HepG2 (cell line): Measurements from ENCODE around the gene ALB. TPM values are rescaled to one million over a fixed set of nuclear protein-coding genes. Genes with fewer than 3 reads are reported as not detected.

Experiments used
- ADNP ChIP-seq: sonication (generic); formaldehyde crosslinking; IDR thresholded peaks from 2 replicates; pipeline ENCODE4 v1.4.0; 2020; ENCODE audit warnings: missing genetic modification reagents
- BCL3 ChIP-seq: sonication (generic); formaldehyde crosslinking; IDR thresholded peaks from 2 replicates; pipeline ENCODE4 v1.5.1; 2020; ENCODE audit warnings: mild to moderate bottlenecking, missing genetic modification reagents, moderate library complexity
- BORCS8-MEF2B ChIP-seq: sonication (generic); formaldehyde crosslinking; IDR thresholded peaks from 2 replicates; pipeline ENCODE4 v1.8.0; 2022; ENCODE audit warnings: mild to moderate bottlenecking, missing genetic modification reagents
- DPF2 ChIP-seq: sonication (generic); formaldehyde crosslinking; IDR thresholded peaks from 2 replicates; pipeline ENCODE4 v1.4.0; 2020; ENCODE audit warnings: mild to moderate bottlenecking, low read depth, missing genetic modification reagents, borderline replicate concordance
- FOXP4 ChIP-seq: sonication (generic); formaldehyde crosslinking; IDR thresholded peaks from 2 replicates; pipeline ENCODE4 v1.4.0; 2020; ENCODE audit warnings: missing genetic modification reagents
- GATAD1 ChIP-seq: IDR thresholded peaks from 2 replicates; pipeline ENCODE4 v1.6.1; 2016; ENCODE audit warnings: missing genetic modification reagents, missing compliant biosample characterization
- HIVEP1 ChIP-seq: sonication (generic); formaldehyde crosslinking; IDR thresholded peaks from 2 replicates; pipeline ENCODE4 v1.4.0; 2020; ENCODE audit warnings: mild to moderate bottlenecking, missing genetic modification reagents
- JUNB ChIP-seq: sonication (generic); formaldehyde crosslinking; IDR thresholded peaks from 2 replicates; pipeline ENCODE4 v1.8.0; 2022; ENCODE audit warnings: missing genetic modification reagents, mild to moderate bottlenecking, borderline replicate concordance
- MAF1 ChIP-seq: sonication (generic); formaldehyde crosslinking; IDR thresholded peaks from 2 replicates; pipeline ENCODE4 v1.5.0; 2020; ENCODE audit warnings: missing genetic modification reagents, borderline replicate concordance
- MEIS1 ChIP-seq: sonication (generic); formaldehyde crosslinking; IDR thresholded peaks from 2 replicates; pipeline ENCODE4 v1.9.0; 2021; ENCODE audit warnings: mild to moderate bottlenecking, missing genetic modification reagents, moderate library complexity, borderline replicate concordance
- MIXL1 ChIP-seq: IDR thresholded peaks from 2 replicates; pipeline ENCODE4 v1.6.1; 2016
- MTF1 ChIP-seq: sonication (generic); formaldehyde crosslinking; IDR thresholded peaks from 2 replicates; pipeline ENCODE4 v1.5.0; 2020; ENCODE audit warnings: missing genetic modification reagents
- NKX3-1 ChIP-seq: sonication (generic); formaldehyde crosslinking; IDR thresholded peaks from 2 replicates; pipeline ENCODE4 v1.5.0; 2020; ENCODE audit warnings: missing genetic modification reagents
- NPAS2 ChIP-seq: sonication (generic); formaldehyde crosslinking; IDR thresholded peaks from 2 replicates; pipeline ENCODE4 v1.8.0; 2022; ENCODE audit warnings: mild to moderate bottlenecking, missing genetic modification reagents, borderline replicate concordance
- TAF1 ChIP-seq: sonication (generic); formaldehyde crosslinking; IDR thresholded peaks from 2 replicates; pipeline ENCODE4 v1.4.0; 2020; ENCODE audit warnings: missing genetic modification reagents
- TCF12 ChIP-seq, 2 experiments: fragments of 450-650 bp in 1 of 2; sonication (generic) in 1 of 2; formaldehyde crosslinking in 1 of 2; IDR thresholded peaks; 2 replicates each; pipeline versions ENCODE4 v1.6.1 to v1.8.0; 2017 to 2022; ENCODE audit warnings: antibody characterized with exemption in 1 of 2, mild to moderate bottlenecking in 1 of 2, missing genetic modification reagents in 1 of 2, moderate library complexity in 1 of 2
- ZBTB21 ChIP-seq: sonication (generic); formaldehyde crosslinking; IDR thresholded peaks from 2 replicates; pipeline ENCODE4 v1.4.0; 2020; ENCODE audit warnings: missing genetic modification reagents
- ZMAT3 ChIP-seq: sonication (generic); formaldehyde crosslinking; conservative IDR thresholded peaks from 2 replicates; pipeline ENCODE4 v1.7.0; 2021; ENCODE audit warnings: missing genetic modification reagents
- ZNF256 ChIP-seq: sonication (generic); formaldehyde crosslinking; conservative IDR thresholded peaks from 2 replicates; pipeline ENCODE4 v1.4.0; 2020; ENCODE audit warnings: missing genetic modification reagents
- ZNF33A ChIP-seq: sonication (generic); formaldehyde crosslinking; IDR thresholded peaks from 2 replicates; pipeline ENCODE4 v1.5.1; 2020; ENCODE audit warnings: missing genetic modification reagents, mild to moderate bottlenecking, moderate library complexity, borderline replicate concordance
- ZNF660 ChIP-seq: sonication (generic); formaldehyde crosslinking; IDR thresholded peaks from 2 replicates; pipeline ENCODE4 v1.5.1; 2020; ENCODE audit warnings: mild to moderate bottlenecking, low read depth, missing genetic modification reagents, borderline replicate concordance
- ZNF775 ChIP-seq: sonication (generic); formaldehyde crosslinking; IDR thresholded peaks from 2 replicates; pipeline ENCODE4 v1.4.0; 2020; ENCODE audit warnings: missing genetic modification reagents, mild to moderate bottlenecking, moderate library complexity, borderline replicate concordance
- ZNF841 ChIP-seq: sonication (generic); formaldehyde crosslinking; IDR thresholded peaks from 2 replicates; pipeline ENCODE4 v1.8.1; 2023; ENCODE audit warnings: missing genetic modification reagents, borderline replicate concordance
- ZSCAN29 ChIP-seq: sonication (generic); formaldehyde crosslinking; conservative IDR thresholded peaks from 2 replicates; pipeline ENCODE4 v1.4.0; 2020; ENCODE audit warnings: mild to moderate bottlenecking, missing genetic modification reagents
- ZZZ3 ChIP-seq: sonication (generic); formaldehyde crosslinking; IDR thresholded peaks from 2 replicates; pipeline ENCODE4 v1.4.0; 2020; ENCODE audit warnings: missing genetic modification reagents, mild to moderate bottlenecking, borderline replicate concordance
- polyA plus RNA-seq, 8 experiments: library from polyadenylated mRNA; depleted of rRNA in 3 of 8; stranded (reverse) in 7 of 8; unstranded in 1 of 8; fragments of >200 nt; fragmentation: Illumina TruSeq in 4 of 8; extraction: Trizol in 4 of 8; gene quantifications; 2 replicates each; pipeline versions ENCODE4 v1.2.1 to v1.2.3, GENCODE V29; 2011 to 2016; ENCODE audit warnings: low read depth in 4 of 8, missing spikeins in 1 of 8, mixed read lengths in 1 of 8; ENCODE audit not compliant: insufficient read depth in 1 of 8
- total RNA-seq, 5 experiments: library from RNA; depleted of rRNA; stranded (reverse); fragments of >200 nt; fragmentation: Illumina TruSeq; extraction: Trizol; gene quantifications; 2 replicates each; pipeline ENCODE4 v1.2.3, GENCODE V29; 2016; ENCODE audit warnings: low read depth in 1 of 5
- TF ChIP-seq, protein P1 (sequence below): sonication (generic); formaldehyde crosslinking; IDR thresholded peaks from 2 replicates; pipeline ENCODE4 v1.4.0; 2020; ENCODE audit warnings: missing genetic modification reagents

Gene ALB
- total and polyA plus RNA-seq, 2 of the 13 experiments (the other 11 are each of a cell fraction or from before 2014, with no cell fraction given), result 22,259 to 22,625 TPM

GRCh38 chr4:73452953-73453700, 49.0 kb downstream of the ALB start (continued):
- TF ChIP-seq HIVEP1 (CRISPR knock-in tag), result no peak
- TF ChIP-seq ZNF33A (CRISPR knock-in tag), result no peak
- no peak for TF ChIP-seq FOXP4 (CRISPR knock-in tag)
- 0 out of 2 replicates have a peak, but pooled peaks have one; percentile 19 for TF ChIP-seq GATAD1 (CRISPR knock-in tag)
- TF ChIP-seq ZNF775 (CRISPR knock-in tag), result no peak
- TF ChIP-seq MEIS1, result no peak
- TF ChIP-seq JUNB (CRISPR knock-in tag), result no peak
- TF ChIP-seq TAF1 (CRISPR knock-in tag), result no peak
- TF ChIP-seq NPAS2 (CRISPR knock-in tag), result no peak
- TF ChIP-seq MTF1 (CRISPR knock-in tag), result peak; percentile 32; the same call in 1 of the 2 replicates
- no peak for TF ChIP-seq MAF1 (CRISPR knock-in tag)
- TF ChIP-seq ZZZ3 (CRISPR knock-in tag), result no peak
- no peak for TF ChIP-seq ZSCAN29 (CRISPR knock-in tag)
- no peak for TF ChIP-seq DPF2 (CRISPR knock-in tag)
- no peak for TF ChIP-seq ADNP
- no peak for TF ChIP-seq ZMAT3 (CRISPR knock-in tag)
- TF ChIP-seq ZNF841 (CRISPR knock-in tag), result 0 out of 2 replicates have a peak, but pooled peaks have one; percentile 21
- TF ChIP-seq BORCS8-MEF2B (CRISPR knock-in tag), result peak; percentile 46
- TF ChIP-seq ZBTB21 (CRISPR knock-in tag), result no peak
- TF ChIP-seq ZNF256 (CRISPR knock-in tag), result 0 out of 2 replicates have a peak, but pooled peaks have one; percentile 20
- no peak for TF ChIP-seq ZNF660 (CRISPR knock-in tag)
- TF ChIP-seq TCF12 (IDR thresholded peaks at IDR 0.05), result no peak
- TF ChIP-seq TCF12 (CRISPR knock-in tag; IDR thresholded peaks at IDR 0.05), result no peak
- TF ChIP-seq, protein P1, sequence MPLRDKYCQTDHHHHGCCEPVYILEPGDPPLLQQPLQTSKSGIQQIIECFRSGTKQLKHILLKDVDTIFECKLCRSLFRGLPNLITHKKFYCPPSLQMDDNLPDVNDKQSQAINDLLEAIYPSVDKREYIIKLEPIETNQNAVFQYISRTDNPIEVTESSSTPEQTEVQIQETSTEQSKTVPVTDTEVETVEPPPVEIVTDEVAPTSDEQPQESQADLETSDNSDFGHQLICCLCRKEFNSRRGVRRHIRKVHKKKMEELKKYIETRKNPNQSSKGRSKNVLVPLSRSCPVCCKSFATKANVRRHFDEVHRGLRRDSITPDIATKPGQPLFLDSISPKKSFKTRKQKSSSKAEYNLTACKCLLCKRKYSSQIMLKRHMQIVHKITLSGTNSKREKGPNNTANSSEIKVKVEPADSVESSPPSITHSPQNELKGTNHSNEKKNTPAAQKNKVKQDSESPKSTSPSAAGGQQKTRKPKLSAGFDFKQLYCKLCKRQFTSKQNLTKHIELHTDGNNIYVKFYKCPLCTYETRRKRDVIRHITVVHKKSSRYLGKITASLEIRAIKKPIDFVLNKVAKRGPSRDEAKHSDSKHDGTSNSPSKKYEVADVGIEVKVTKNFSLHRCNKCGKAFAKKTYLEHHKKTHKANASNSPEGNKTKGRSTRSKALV (CRISPR knock-in tag), result peak; percentile 43; the same call in 1 of the 2 replicates
- TF ChIP-seq BCL3 (CRISPR knock-in tag), result no peak
- TF ChIP-seq NKX3-1 (CRISPR knock-in tag), result 0 out of 2 replicates have a peak, but pooled peaks have one; percentile 4
- TF ChIP-seq MIXL1 (CRISPR knock-in tag), result peak; percentile 60; the same call in 1 of the 2 replicates
